Astrocyte (in vitro differentiated cells and primary cell): Measurements from ENCODE around the gene OCEL1. TPM values are rescaled to one million over a fixed set of nuclear protein-coding genes. Genes with fewer than 3 reads are reported as not detected.
A peak's percentile ranks its signal among the peaks of the same experiment; 100 is the strongest.

Source experiments
- DNase-seq: peaks from one replicate; pipeline ENCODE4 v3.0.0-alpha.2; 2010; ENCODE audit warnings: low read depth
- FAIRE-seq: peaks from 2 replicates; lab custom pipeline; 2011; peaks lifted over from hg19 to GRCh38; lab: Jason Lieb, UNC
- H2AFZ ChIP-seq: 2 replicates; pipeline ENCODE4 v1.6.0; 2012; ENCODE audit warnings: low read depth, low read length, inconsistent platforms
- H3K27ac ChIP-seq: 2 replicates; pipeline ENCODE4 v1.5.1; 2011; ENCODE audit warnings: low read depth, low read length, inconsistent platforms
- H3K27me3 ChIP-seq: 2 replicates; pipeline ENCODE4 v1.6.0; 2011; ENCODE audit warnings: low read length, inconsistent platforms; ENCODE audit not compliant: insufficient read depth
- H3K36me3 ChIP-seq: 2 replicates; pipeline ENCODE4 v1.5.1; 2011; ENCODE audit warnings: low read length, inconsistent platforms; ENCODE audit not compliant: insufficient read depth
- H3K4me1 ChIP-seq: 2 replicates; pipeline ENCODE4 v1.5.1; 2011; ENCODE audit warnings: low read length, inconsistent platforms; ENCODE audit not compliant: insufficient read depth
- H3K4me2 ChIP-seq: 2 replicates; pipeline ENCODE4 v1.6.0; 2012; ENCODE audit warnings: low read length, inconsistent platforms
- H3K4me3 ChIP-seq: 2 replicates; pipeline ENCODE4 v1.5.1; 2011; ENCODE audit warnings: low read depth, mild to moderate bottlenecking, low read length, inconsistent platforms; ENCODE audit not compliant: insufficient read depth
- H3K79me2 ChIP-seq: 2 replicates; pipeline ENCODE4 v1.6.0; 2012; ENCODE audit warnings: mild to moderate bottlenecking, low read length, inconsistent platforms; ENCODE audit not compliant: insufficient read depth
- H3K9ac ChIP-seq: 2 replicates; pipeline ENCODE4 v1.6.0; 2012; ENCODE audit warnings: mild to moderate bottlenecking, low read length, inconsistent platforms
- H3K9me3 ChIP-seq: 2 replicates; pipeline ENCODE4 v1.5.1; 2012; ENCODE audit warnings: low read depth, mild to moderate bottlenecking, low read length, inconsistent platforms; ENCODE audit not compliant: insufficient read depth
- H4K20me1 ChIP-seq: 2 replicates; pipeline ENCODE4 v1.6.0; 2012; ENCODE audit warnings: low read length, inconsistent platforms; ENCODE audit not compliant: insufficient read depth
- H3K27ac Mint-ChIP-seq: one replicate; pipeline ENCODE4 v1.8.0; 2021; ENCODE audit warnings: mild to moderate bottlenecking, mixed read lengths; ENCODE audit not compliant: unreplicated experiment
- H3K27me3 Mint-ChIP-seq: one replicate; pipeline ENCODE4 v1.8.0; 2021; ENCODE audit warnings: low read depth, mixed read lengths; ENCODE audit not compliant: unreplicated experiment
- H3K36me3 Mint-ChIP-seq: one replicate; pipeline ENCODE4 v1.8.0; 2021; ENCODE audit warnings: low read depth, mixed read lengths; ENCODE audit not compliant: unreplicated experiment
- H3K4me1 Mint-ChIP-seq: one replicate; pipeline ENCODE4 v1.8.0; 2021; ENCODE audit warnings: low read depth, mixed read lengths; ENCODE audit not compliant: unreplicated experiment
- H3K4me3 Mint-ChIP-seq: one replicate; pipeline ENCODE4 v1.8.0; 2021; ENCODE audit warnings: mild to moderate bottlenecking, moderate library complexity, mixed read lengths; ENCODE audit not compliant: unreplicated experiment
- H3K9me3 Mint-ChIP-seq: one replicate; pipeline ENCODE4 v1.8.0; 2021; ENCODE audit warnings: mild to moderate bottlenecking, mixed read lengths; ENCODE audit not compliant: unreplicated experiment
- CTCF ChIP-seq: IDR thresholded peaks from 2 replicates; pipeline ENCODE4 v1.5.1; 2011; ENCODE audit warnings: low read depth, mild to moderate bottlenecking, inconsistent platforms, low read length, moderate library complexity; ENCODE audit not compliant: insufficient read depth
- EZH2 ChIP-seq: IDR thresholded peaks from 2 replicates; pipeline ENCODE4 v1.6.1; 2012; ENCODE audit warnings: mild to moderate bottlenecking, low read length, inconsistent platforms; ENCODE audit not compliant: insufficient read depth
- total RNA-seq: library from RNA; stranded (reverse); gene quantifications from 2 replicates; pipeline ENCODE4 v1.2.1, GENCODE V29; 2021

OCEL1 gene
- total RNA-seq, 1 donor from 2014 or later = 12.3 TPM

GRCh38 chr19:17243830-17244617 is 18.0 kb downstream of the OCEL1 start:
- H3K9ac ChIP-seq = peak overlapping the region; percentile 79
- H4K20me1 ChIP-seq = peaks cover 29% of the 10 kb centered on the region
- Mint-ChIP-seq H3K9me3 (no peaks in the 10 kb centered on the region), H3K4me3 (peak overlapping the region; percentile 95), H3K4me1 (peaks cover 18% of the 10 kb centered on the region), H3K27ac (peak overlapping the region; percentile 62), H3K27me3 (no peaks in the 10 kb centered on the region), H3K36me3 (peaks cover 9% of the 10 kb centered on the region)
- no peak for TF ChIP-seq CTCF
- TF ChIP-seq EZH2 = no peak
- H3K4me1 ChIP-seq = peaks cover 19% of the 10 kb centered on the region
- no peaks in the 10 kb centered on the region for H3K27me3 ChIP-seq
- FAIRE-seq = no peak
- H3K79me2 ChIP-seq = peaks cover 32% of the 10 kb centered on the region
- peak overlapping the region; percentile 96 for H3K4me2 ChIP-seq
- no peaks in the 10 kb centered on the region for H3K9me3 ChIP-seq
- no peak for DNase-seq
- H3K36me3 ChIP-seq = no peaks in the 10 kb centered on the region
- peak overlapping the region; percentile 74 for H3K4me3 ChIP-seq
- peak overlapping the region; percentile 71 for H2AFZ ChIP-seq
- H3K27ac ChIP-seq = no peak overlapping the region

DNA sequence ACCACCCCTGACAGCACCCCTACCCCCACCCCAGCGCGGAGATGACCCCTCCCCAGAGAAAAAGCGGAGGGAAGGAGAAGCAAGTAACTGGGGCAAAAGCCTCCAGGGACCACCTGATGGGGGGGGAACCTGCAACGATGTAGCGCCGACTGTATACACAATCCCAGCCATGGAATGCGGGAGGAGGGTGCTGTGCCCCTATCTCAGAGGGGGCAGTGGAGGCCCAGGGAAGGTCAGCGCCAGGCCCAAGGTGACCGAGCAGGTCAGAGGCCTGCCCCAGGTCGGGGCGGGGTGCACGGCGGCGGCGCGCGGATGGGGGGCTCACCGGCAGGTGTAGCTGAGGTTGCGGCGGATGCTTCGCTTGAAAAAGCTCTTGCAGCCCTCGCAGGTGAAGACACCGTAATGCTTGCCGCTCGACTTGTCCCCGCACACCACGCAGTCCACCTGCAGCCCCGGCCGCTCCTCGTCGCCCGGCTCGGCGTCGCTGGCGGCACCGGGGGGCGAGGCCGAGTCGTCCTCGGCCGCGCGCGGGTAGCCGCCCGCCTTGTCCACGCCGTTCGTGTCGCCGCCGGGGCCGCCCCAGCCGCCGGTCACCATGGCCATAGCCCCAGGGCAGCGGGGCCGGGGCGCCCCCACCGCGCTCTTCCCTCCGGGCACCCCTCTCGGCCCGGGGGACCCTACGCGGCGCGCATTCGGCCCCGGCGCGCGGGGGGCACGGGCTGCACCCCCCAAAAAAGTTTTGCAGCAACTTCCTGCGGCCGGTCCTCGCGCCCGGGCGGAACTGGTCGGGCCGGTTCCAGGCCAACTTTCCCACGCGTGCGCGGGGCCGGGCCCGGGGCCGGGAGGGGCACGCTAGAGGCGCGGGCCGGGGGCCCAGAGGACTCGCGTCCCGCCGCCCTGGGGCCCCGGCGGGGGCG is 18.9 kb downstream of the OCEL1 start:
- TF ChIP-seq CTCF (no peak), EZH2 (no peak)
- DNase-seq (no peak), FAIRE-seq (no peak)
- H3K9ac ChIP-seq = peak overlapping the region; percentile 79
- H3K4me2 ChIP-seq = peak overlapping the region; percentile 96
- peaks cover 29% of the 10 kb centered on the region for H4K20me1 ChIP-seq
- H3K4me3 Mint-ChIP-seq = peak overlapping the region; percentile 95
- no peak overlapping the region for H3K27ac ChIP-seq
- no peaks in the 10 kb centered on the region for H3K27me3 Mint-ChIP-seq
- no peaks in the 10 kb centered on the region for H3K36me3 ChIP-seq
- no peaks in the 10 kb centered on the region for H3K9me3 ChIP-seq
- no peaks in the 10 kb centered on the region for H3K9me3 Mint-ChIP-seq
- H3K4me3 ChIP-seq = peak overlapping the region; percentile 74
- H3K79me2 ChIP-seq = peaks cover 32% of the 10 kb centered on the region
- H3K27me3 ChIP-seq = no peaks in the 10 kb centered on the region
- peaks cover 7% of the 10 kb centered on the region for H3K36me3 Mint-ChIP-seq
- peak overlapping the region; percentile 34 for H2AFZ ChIP-seq
- peaks cover 19% of the 10 kb centered on the region for H3K4me1 ChIP-seq
- no peak overlapping the region for H3K27ac Mint-ChIP-seq
- peaks cover 24% of the 10 kb centered on the region for H3K4me1 Mint-ChIP-seq
